Muscle layer of duodenum (tissue), 2 donors: ENCODE results near the gene KIF17.

ENCODE experiments used
- H3K27ac ChIP-seq: one replicate; pipeline ENCODE4 v1.7.0; 2013; ENCODE audit warnings: mild to moderate bottlenecking, low read length
- H3K27me3 ChIP-seq: one replicate; pipeline ENCODE4 v1.7.0; 2013; ENCODE audit warnings: low read depth, mild to moderate bottlenecking, control low read depth, low read length
- H3K36me3 ChIP-seq, 2 donors: one replicate each; pipeline ENCODE4 v1.7.0; 2013; ENCODE audit warnings: low read length in 2 of 2, control low read depth in 1 of 2, mild to moderate bottlenecking in 1 of 2; ENCODE audit not compliant: insufficient read depth in 2 of 2, control insufficient read depth in 1 of 2
- H3K4me1 ChIP-seq, 2 donors: one replicate each; pipeline ENCODE4 v1.7.0; 2013; ENCODE audit warnings: low read length in 2 of 2, mild to moderate bottlenecking in 2 of 2, control low read depth in 1 of 2, moderate library complexity in 1 of 2; ENCODE audit not compliant: insufficient read depth in 2 of 2, control insufficient read depth in 1 of 2
- H3K4me3 ChIP-seq, 2 donors: one replicate each; pipeline ENCODE4 v1.7.0; 2013; ENCODE audit warnings: low read length in 2 of 2, low read depth in 1 of 2, mild to moderate bottlenecking in 1 of 2
- H3K9me3 ChIP-seq, 2 donors: one replicate each; pipeline ENCODE4 v1.7.0; 2013; ENCODE audit warnings: low read length in 2 of 2, control low read depth in 1 of 2, mild to moderate bottlenecking in 1 of 2; ENCODE audit not compliant: control insufficient read depth in 1 of 2
- donor health status: healthy.

Gene KIF17

DNA sequence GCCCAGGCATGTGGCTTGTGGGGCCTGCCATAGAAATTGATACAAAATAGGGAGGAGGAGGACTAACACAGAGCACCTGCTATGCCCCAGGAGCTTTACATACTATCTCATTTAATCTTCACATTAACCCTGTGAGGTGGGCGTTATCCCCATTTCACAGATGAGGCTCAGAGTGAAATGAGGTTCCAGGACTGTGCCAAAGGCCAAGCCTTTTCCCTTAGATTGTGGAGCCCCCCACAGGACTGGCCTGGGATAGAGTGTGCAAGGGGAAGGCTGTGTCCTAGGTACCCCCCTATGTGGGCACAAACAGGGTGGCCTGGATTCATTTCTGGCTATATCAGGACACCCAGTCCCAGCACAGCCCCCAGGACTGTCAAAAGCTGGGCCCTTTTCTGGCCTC lies 54.4 kb downstream of the KIF17 start:
- no peaks in the 10 kb centered on the region for H3K36me3 ChIP-seq
- no peak overlapping the region for H3K27ac ChIP-seq
- H3K4me1 ChIP-seq: peaks cover 0 to 21% of the 10 kb centered on the region in 2 donors
- H3K27me3 ChIP-seq: no peaks in the 10 kb centered on the region
- H3K4me3 ChIP-seq: no peak overlapping the region
- H3K9me3 ChIP-seq: no peaks in the 10 kb centered on the region

DNA sequence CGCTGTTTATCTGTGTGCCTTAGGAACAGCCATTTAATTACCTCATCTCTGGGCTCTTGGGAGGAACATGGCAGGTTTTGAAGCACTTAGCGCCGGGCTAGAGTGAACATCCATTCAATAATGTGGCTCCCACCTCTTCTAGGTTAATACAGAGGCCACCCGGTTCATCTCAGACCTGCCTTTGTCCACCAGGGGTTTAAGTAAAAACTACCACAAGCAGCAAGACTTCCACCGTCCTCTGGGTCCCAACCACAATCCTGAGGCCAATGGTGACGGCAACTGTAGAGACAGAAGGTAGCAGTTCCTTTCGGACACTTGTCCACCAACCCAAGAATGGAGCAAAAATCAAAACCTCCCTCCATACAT lies 55.7 kb downstream of the KIF17 start:
- Histone ChIP-seq H3K4me3 (peak overlapping the region; percentile 87 to 88), H3K27ac (peak overlapping the region; percentile 80)

DNA sequence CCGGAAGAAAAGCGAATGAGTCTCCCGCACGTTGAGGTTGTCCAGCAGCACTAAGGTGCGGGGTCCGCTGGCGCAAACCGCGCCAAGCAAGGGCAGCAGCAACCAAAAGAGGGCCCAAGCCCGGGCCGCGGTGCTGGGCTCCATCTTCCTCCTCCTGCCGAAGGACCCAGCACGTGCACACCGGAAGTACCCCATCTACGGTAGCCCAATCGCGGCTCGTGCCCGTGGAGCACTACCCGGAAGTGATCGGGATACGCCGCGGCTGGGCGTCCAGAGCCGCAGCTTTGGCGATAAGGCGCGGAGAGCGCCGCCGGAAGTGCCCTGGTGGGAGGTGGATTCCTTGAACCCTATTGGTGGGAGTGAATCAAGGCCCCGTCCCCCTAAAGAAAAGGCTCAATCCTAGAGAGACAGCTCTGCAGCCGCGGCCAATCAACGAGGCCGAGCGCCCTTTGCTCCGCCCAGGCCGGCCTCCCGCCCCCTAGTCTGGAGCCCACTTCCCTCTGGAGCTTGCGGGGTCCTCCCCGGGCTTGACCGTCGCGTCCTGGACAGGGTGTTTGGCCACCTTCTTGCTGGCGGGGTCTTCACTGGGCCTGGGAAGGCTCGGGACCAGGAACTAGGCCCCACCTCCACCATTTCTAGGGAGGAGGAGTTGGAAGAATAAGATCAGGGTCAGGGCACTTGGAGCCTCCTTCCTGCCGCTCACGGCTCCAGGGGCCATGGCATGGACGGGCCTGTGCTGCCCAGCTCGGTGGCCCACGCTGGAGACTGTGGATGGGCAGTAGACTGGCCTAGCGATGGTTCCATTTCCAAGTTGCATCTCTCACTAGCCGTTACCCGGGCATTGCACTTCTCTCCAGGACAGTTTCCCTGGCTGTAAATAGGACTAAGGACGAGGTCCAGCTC lies 56.3 kb downstream of the KIF17 start, which contains the start of gene DDOST:
Gene DDOST (minus strand): TSS at position 163 of the 903 bp plus-strand sequence. CDS start 19 bp downstream, at position 144.
- H3K4me1 ChIP-seq: peaks cover 0 to 21% of the 10 kb centered on the region in 2 donors
- H3K36me3 ChIP-seq: peaks cover 12 to 18% of the 10 kb centered on the region in 2 donors
- no peaks in the 10 kb centered on the region for H3K27me3 ChIP-seq
- H3K4me3 ChIP-seq: peak within 1 kb of the TSS; percentile 87 to 88
- H3K27ac ChIP-seq: peak within 1 kb of the TSS; percentile 80
- H3K9me3 ChIP-seq: no peaks in the 10 kb centered on the region

More for the DNA sequence above, 55.7 kb downstream of the KIF17 start:
- Histone ChIP-seq H3K36me3 (peaks cover 11% of the 10 kb centered on the region in 2 donors), H3K4me1 (peaks cover 0 to 21% of the 10 kb centered on the region in 2 donors), H3K27me3 (no peaks in the 10 kb centered on the region), H3K9me3 (no peaks in the 10 kb centered on the region)

DNA sequence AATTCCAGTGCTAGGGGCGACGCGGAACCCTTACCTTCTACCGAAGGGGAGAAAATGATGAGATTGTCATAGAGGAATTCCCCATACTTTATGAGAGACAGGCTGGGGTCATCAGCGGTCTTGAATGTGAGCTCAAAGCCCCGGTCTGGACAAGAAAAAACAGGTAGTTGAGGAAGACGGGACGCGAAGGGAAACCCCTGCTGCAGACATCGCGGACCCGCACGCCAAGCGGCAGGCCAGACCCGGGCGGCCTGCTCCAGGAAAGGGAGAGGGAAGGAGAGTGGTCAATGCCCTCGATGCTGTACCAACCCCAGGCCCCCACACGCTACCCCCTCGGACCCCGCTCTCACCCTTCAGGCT lies 57.0 kb downstream of the KIF17 start:
- H3K4me1 ChIP-seq: peaks cover 0 to 21% of the 10 kb centered on the region in 2 donors

DNA sequence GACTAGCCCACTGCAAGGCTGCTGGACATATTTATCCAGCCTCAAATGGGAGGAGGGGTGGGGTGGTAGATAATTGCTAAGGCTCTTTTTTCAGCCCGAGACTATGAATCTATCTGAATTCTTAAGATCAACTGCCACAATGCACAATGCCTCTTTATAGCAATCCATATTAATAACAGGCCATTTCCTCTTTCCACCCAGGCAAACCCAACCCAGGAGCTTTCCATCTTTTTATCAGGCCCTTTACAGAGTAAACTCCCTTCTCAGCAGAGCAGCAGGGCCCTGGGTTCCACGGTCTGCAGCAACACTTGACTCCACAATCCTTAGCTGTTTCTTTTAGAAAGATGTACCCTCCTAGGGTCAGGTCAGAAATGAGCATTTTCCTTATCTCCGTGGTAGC lies 57.4 kb downstream of the KIF17 start:
- Histone ChIP-seq H3K36me3 (peaks cover 23 to 29% of the 10 kb centered on the region in 2 donors), H3K4me1 (peaks cover 0 to 21% of the 10 kb centered on the region in 2 donors), H3K27ac (peak overlapping the region; percentile 45), H3K27me3 (no peaks in the 10 kb centered on the region), H3K4me3 (peak overlapping the region; percentile 87 to 88), H3K9me3 (no peaks in the 10 kb centered on the region)

More for the DNA sequence above, 57.0 kb downstream of the KIF17 start:
- H3K27ac ChIP-seq: peak overlapping the region; percentile 45
- H3K27me3 ChIP-seq: no peaks in the 10 kb centered on the region
- H3K9me3 ChIP-seq: no peaks in the 10 kb centered on the region
- peaks cover 18 to 24% of the 10 kb centered on the region in 2 donors for H3K36me3 ChIP-seq
- H3K4me3 ChIP-seq: peak overlapping the region; percentile 87 to 88

DNA sequence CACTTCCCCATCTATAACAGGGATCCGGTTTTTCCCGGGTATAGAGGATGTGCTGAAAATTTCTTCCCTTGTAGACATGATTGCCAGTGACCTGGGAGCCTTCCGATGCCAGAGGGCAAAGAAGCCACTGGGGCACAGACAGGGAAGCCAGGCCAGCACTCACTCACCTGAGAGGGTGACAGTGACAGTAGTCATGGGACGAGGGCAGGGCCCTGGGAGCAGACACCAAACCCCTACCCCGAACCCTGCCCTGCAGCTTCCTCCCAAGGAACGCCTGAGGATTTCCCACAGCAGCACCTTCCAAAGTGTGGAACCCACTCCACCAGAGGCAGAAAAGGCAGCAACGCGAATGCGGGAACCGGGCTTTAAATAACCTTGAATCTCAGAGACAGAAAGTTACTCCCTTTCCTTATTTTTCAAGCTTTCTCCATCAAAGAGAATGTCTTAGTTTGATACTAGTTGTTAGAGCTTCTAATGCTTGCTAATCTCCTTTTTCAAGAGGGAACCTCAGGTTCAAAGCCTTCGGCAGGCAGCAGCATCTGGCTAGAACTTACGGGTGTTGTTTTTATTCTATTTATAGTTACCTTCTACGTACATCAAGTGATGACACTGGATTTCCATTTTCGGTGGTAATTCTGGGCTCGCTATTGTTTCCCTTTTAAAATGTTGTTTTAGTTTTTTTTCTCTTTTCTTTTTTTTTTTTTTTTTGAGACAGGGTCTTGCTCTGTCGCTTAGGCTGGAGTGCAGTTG lies 59.5 kb downstream of the KIF17 start:
- no peak overlapping the region for H3K4me3 ChIP-seq
- H3K4me1 ChIP-seq: peaks cover 0 to 21% of the 10 kb centered on the region in 2 donors
- no peak overlapping the region for H3K27ac ChIP-seq
- no peaks in the 10 kb centered on the region for H3K27me3 ChIP-seq
- H3K9me3 ChIP-seq: no peaks in the 10 kb centered on the region
- H3K36me3 ChIP-seq: peaks cover 39 to 45% of the 10 kb centered on the region in 2 donors

DNA sequence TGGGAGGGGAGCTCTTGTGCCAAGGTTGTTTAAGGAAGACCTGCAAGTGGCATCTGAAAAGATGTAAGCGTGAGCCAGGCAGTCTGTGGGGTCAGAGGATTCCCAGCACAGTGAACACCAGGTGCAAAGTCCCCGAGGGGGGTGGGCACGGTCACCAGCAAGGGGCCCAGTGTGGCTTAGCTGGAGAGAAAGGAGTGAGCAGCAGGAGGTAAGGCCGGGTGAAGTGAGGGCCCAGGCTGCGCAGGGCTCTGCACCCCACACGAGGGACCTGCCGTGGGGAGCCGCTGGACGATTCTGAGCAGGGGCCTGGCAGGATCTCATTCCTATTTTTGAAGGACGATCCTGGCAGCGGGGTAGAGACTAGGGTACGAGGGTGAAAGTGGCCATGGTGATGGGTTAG lies 60.8 kb downstream of the KIF17 start:
- no peak overlapping the region for H3K27ac ChIP-seq
- H3K9me3 ChIP-seq: no peaks in the 10 kb centered on the region
- no peaks in the 10 kb centered on the region for H3K27me3 ChIP-seq
- peaks cover 51 to 52% of the 10 kb centered on the region in 2 donors for H3K36me3 ChIP-seq
- H3K4me3 ChIP-seq: no peak overlapping the region
- peaks cover 0 to 17% of the 10 kb centered on the region in 2 donors for H3K4me1 ChIP-seq

DNA sequence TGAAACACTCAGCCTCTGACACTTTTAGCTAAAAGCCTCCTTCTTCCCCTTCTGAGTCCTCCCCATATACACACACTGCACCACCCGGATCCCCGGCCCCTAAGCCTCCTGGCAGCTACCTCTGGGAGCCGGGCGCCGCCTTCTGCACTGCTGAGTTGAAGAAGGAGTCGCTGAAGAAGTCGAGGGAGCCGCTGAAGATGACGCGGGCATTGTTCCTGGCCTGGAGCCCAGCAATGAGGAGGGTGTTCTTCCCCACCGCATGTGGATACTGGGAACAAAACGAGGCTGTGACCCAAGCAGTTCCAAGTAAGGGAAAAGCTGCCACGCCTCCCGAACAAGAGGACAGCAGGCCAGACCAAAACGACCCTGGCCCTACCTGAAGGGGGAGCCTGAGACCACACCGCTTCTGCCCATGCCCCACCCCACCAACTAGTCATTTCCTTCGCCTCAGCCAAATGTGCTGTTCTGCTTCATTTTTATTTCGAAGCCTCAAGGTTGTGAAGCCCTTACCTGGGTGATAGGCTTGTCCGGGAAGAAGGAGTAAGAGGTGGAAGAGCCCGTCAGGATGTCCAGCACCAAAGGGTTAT lies 63.6 kb downstream of the KIF17 start:
- Histone ChIP-seq H3K4me3 (no peak overlapping the region), H3K9me3 (no peaks in the 10 kb centered on the region), H3K4me1 (no peaks in the 10 kb centered on the region), H3K36me3 (peaks cover 66 to 72% of the 10 kb centered on the region in 2 donors), H3K27ac (no peak overlapping the region), H3K27me3 (no peaks in the 10 kb centered on the region)

DNA sequence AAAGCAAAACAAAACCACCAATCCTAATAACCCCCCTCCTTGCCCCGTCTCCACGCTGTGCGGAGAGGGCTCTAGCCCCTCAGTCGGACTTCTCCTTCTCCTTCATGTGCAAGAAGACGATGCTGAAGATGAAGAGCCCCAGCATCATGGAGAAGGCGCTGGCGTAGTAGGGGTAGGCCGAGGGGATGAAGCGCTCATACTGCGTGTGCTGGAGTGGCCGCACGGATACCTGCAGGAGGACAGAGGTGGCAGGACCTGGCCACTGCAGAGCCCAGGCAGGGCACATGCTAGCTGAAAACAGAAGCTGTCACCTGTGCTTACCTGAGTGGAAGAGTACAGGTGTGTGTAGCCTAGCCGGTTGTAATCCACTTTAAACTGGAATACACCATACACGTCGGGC lies 65.5 kb downstream of the KIF17 start:
- Histone ChIP-seq H3K27me3 (no peaks in the 10 kb centered on the region), H3K36me3 (peaks cover 70 to 81% of the 10 kb centered on the region in 2 donors), H3K9me3 (no peaks in the 10 kb centered on the region), H3K27ac (no peak overlapping the region), H3K4me3 (no peak overlapping the region), H3K4me1 (no peaks in the 10 kb centered on the region)

DNA sequence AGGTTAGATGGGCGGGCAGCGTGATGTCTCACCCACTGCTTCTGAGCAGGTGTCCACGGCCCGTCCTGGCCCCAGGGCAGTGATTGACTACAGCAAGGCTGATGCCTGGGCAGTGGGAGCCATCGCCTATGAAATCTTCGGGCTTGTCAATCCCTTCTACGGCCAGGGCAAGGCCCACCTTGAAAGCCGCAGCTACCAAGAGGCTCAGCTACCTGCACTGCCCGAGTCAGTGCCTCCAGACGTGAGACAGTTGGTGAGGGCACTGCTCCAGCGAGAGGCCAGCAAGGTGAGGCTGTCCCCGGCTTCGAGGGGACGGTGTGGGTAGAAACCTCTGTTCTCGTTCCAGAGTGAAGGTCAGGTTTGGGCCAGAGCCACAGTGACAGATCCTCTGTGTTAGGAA lies 68.9 kb downstream of the KIF17 start:
- no peaks in the 10 kb centered on the region for H3K4me1 ChIP-seq
- no peak overlapping the region for H3K27ac ChIP-seq
- H3K4me3 ChIP-seq: no peak overlapping the region
- H3K36me3 ChIP-seq: peaks cover 58 to 76% of the 10 kb centered on the region in 2 donors
- no peaks in the 10 kb centered on the region for H3K9me3 ChIP-seq
- no peaks in the 10 kb centered on the region for H3K27me3 ChIP-seq

DNA sequence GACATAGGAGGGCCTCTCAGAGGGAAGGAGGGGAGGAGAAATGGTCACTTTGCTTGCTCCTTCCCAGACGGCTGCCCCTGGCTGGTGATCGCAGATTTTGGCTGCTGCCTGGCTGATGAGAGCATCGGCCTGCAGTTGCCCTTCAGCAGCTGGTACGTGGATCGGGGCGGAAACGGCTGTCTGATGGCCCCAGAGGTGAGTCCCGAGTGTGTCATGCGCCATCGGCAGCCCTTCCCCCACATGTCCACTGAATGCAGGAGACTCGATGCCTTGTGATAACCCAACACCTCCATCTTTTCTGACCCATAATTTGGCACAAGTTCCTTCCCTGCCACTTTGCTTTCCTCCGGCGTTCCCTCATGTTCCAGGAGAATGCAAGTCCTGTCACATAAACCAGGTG lies 69.4 kb downstream of the KIF17 start:
- Histone ChIP-seq H3K4me1 (no peaks in the 10 kb centered on the region), H3K9me3 (no peaks in the 10 kb centered on the region), H3K27ac (no peak overlapping the region), H3K36me3 (peaks cover 53 to 76% of the 10 kb centered on the region in 2 donors), H3K4me3 (no peak overlapping the region), H3K27me3 (no peaks in the 10 kb centered on the region)
